Colonic mucosa (tissue), 4 donors: Measurements from ENCODE around the gene GNAQ. TPM values are rescaled to one million over a fixed set of nuclear protein-coding genes. Genes with fewer than 3 reads are reported as not detected.

ENCODE experiments used
- DNase-seq: peaks from one replicate; pipeline ENCODE4 v3.0.0-alpha.2; 2020
- H3K27ac ChIP-seq: fragments of 200-600 bp; one replicate; pipeline ENCODE4 v1.8.0; 2021
- H3K27me3 ChIP-seq: fragments of 200-600 bp; one replicate; pipeline ENCODE4 v1.8.0; 2021
- H3K36me3 ChIP-seq: fragments of 200-600 bp; one replicate; pipeline ENCODE4 v1.8.0; 2021
- H3K4me1 ChIP-seq: fragments of 200-600 bp; one replicate; pipeline ENCODE4 v1.8.0; 2021; ENCODE audit warnings: mild to moderate bottlenecking
- H3K4me3 ChIP-seq: fragments of 200-600 bp; one replicate; pipeline ENCODE4 v1.8.0; 2021
- H3K9ac ChIP-seq, 2 donors: one replicate each; pipeline ENCODE4 v1.7.0; 2013; ENCODE audit warnings: control low read depth in 2 of 2, low read depth in 2 of 2, low read length in 2 of 2
- H3K9me3 ChIP-seq: fragments of 200-600 bp; one replicate; pipeline ENCODE4 v1.8.0; 2021
- intact Hi-C: fragments of 100-400 bp; cut with DNase I; formaldehyde crosslinking; loops from one replicate; pipeline ENCODE4 v1.14.1; 2022
- total RNA-seq, 2 donors: library from RNA; stranded (reverse); fragmentation: NEBNext Ultra II Directional in 1 of 2; extraction: Animal tissue kit (Norgen Biotek cat#: 25700) in 1 of 2; gene quantifications; one replicate each; pipeline ENCODE4 v1.2.1, GENCODE V29; 2021
- TF ChIP-seq, protein P1 (sequence below): fragments of 200-600 bp; IDR thresholded peaks from one replicate; pipeline ENCODE4 v1.8.0; 2022; ENCODE audit warnings: antibody characterized with exemption, mild to moderate bottlenecking
- donor health status: healthy.
- donor health status: DM: no; HTN: no; CAD: no.
- donor health status: DM: no; HTN: no; CAD: no.

Gene GNAQ
- total RNA-seq, 2 donors from 2014 or later: 75.6 to 105 TPM

DNA sequence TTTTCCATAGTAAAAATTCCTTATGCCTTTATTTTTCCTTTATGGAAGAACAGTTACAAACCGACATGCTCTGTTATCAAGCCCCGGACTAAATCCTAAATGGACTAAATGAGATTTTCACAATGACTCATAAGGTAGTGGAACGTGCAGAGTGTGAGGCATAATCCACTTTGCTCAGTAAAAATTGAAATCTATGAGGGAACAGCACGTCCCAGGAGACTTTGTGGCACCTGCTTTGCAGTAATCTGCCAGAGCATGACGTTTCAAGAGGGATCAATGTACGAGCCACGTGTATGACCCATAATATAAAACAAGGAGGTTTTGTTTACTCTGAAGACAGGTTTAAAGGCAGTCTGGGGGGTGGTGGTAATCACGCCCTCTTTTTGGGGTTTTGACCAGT lies 299.7 kb downstream of the GNAQ start:
- Histone ChIP-seq H3K27ac (no peak overlapping the region), H3K9ac (no peak overlapping the region), H3K9me3 (no peaks in the 10 kb centered on the region), H3K4me1 (no peaks in the 10 kb centered on the region), H3K4me3 (no peak overlapping the region), H3K27me3 (no peaks in the 10 kb centered on the region), H3K36me3 (no peaks in the 10 kb centered on the region)
- intact Hi-C loops: no loop called here
- TF ChIP-seq, protein P1, sequence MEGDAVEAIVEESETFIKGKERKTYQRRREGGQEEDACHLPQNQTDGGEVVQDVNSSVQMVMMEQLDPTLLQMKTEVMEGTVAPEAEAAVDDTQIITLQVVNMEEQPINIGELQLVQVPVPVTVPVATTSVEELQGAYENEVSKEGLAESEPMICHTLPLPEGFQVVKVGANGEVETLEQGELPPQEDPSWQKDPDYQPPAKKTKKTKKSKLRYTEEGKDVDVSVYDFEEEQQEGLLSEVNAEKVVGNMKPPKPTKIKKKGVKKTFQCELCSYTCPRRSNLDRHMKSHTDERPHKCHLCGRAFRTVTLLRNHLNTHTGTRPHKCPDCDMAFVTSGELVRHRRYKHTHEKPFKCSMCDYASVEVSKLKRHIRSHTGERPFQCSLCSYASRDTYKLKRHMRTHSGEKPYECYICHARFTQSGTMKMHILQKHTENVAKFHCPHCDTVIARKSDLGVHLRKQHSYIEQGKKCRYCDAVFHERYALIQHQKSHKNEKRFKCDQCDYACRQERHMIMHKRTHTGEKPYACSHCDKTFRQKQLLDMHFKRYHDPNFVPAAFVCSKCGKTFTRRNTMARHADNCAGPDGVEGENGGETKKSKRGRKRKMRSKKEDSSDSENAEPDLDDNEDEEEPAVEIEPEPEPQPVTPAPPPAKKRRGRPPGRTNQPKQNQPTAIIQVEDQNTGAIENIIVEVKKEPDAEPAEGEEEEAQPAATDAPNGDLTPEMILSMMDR: no peak
- DNase-seq: no peak

DNA sequence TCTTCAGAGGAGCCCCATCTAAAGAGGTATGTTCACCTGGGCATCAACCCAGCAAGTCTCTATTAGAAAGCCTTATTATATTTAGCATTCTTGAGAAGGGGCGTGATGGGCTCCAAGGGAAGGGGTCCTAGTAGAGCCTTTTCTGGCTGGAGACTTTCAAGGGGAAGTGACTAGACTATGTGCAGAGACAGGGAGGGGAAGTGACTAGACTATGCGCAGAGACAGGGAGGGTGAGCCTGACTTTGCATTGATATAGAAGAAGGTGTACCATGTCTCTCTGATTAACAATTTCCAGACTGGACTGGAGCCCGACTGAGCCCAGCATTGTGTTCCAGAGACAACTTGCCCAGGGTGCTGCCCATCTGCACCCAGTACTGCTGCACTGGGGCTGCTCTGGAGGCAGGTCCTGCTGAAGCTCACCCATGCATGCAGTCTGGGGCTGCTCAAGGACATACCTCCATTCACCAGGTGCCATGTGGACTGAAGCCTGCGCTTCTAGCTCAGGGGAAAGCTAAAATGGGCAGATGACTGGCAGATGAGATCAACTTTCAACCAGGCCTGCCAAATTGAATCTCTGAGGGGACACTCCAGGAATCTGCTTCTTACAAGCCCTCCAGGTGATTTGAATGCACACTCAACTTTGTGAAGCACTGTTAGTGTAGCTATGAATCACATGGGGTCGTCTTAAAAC lies 300.5 kb downstream of the GNAQ start:
- Histone ChIP-seq H3K4me3 (no peak overlapping the region), H3K36me3 (no peaks in the 10 kb centered on the region), H3K27ac (no peak overlapping the region), H3K27me3 (no peaks in the 10 kb centered on the region), H3K9ac (no peak overlapping the region), H3K9me3 (no peaks in the 10 kb centered on the region), H3K4me1 (no peaks in the 10 kb centered on the region)
- TF ChIP-seq, protein P1: no peak
- no peak for DNase-seq
- intact Hi-C loops: no loop called here

DNA sequence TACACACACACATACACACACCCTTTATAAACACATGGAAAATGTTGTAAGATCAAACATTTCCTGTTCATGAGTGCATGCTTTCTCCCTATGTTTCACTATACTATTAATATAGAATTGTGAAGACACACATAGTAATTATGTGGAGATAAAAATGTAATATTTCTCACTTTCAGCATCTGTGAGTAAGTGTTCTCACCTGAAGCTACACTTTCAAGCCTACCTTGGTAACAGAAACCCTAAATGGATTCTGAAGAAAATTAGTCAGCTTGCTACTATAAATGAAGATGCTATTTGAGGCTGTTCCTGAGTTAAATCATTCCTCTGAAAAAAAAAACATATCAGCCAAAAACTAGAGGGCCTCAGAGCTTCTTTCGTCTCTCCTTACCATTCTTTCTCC lies 302.4 kb downstream of the GNAQ start:
- H3K36me3 ChIP-seq: no peaks in the 10 kb centered on the region
- no peaks in the 10 kb centered on the region for H3K27me3 ChIP-seq
- H3K9ac ChIP-seq: no peak overlapping the region
- H3K4me1 ChIP-seq: no peaks in the 10 kb centered on the region
- no peak overlapping the region for H3K4me3 ChIP-seq
- H3K27ac ChIP-seq: no peak overlapping the region
- intact Hi-C loops: no loop called here
- H3K9me3 ChIP-seq: no peaks in the 10 kb centered on the region
- TF ChIP-seq, protein P1: no peak
- no peak for DNase-seq

DNA sequence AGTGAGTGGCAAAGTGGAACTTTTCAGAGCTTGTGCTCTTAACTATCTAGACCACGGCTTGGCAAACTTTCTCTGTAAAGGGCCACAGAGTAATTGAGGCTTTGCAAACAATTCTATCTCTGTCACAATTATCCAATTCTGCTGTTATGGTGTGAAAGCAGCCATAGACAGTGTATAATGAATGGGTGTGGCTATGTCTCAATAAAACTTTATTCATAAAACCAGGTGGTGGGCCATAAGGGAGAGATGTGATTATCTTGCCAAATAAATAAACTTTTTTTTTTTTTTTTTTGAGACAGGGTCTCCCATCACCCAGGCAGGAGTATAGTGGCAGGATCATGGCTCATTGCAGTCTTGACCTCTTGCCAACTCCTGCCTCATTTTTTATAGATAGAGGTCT lies 304.8 kb downstream of the GNAQ start:
- Histone ChIP-seq H3K27me3 (no peaks in the 10 kb centered on the region), H3K9me3 (no peaks in the 10 kb centered on the region), H3K36me3 (no peaks in the 10 kb centered on the region), H3K27ac (no peak overlapping the region), H3K9ac (no peak overlapping the region), H3K4me3 (no peak overlapping the region), H3K4me1 (no peaks in the 10 kb centered on the region)
- intact Hi-C loops: no loop called here
- no peak for DNase-seq
- TF ChIP-seq, protein P1: no peak

DNA sequence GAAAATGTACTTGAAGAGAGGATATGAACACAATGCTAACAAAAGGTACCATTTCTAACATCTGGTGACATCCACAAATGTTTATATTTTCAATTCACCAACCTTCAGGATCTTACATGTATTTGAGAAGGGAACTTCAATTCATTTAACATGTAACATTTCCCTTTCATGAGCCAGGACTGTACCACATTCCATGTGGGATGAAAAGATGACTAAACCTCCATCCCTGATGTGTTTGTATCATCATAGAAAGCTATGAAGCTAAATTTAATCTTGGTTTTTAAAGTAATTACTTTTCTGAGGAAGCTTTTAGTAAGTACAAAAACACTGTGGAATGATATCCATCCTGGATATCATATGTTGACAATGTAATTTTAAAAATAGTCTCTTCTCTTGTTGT lies 305.3 kb downstream of the GNAQ start:
- no peak overlapping the region for H3K9ac ChIP-seq
- no peak for DNase-seq
- H3K27ac ChIP-seq: no peak overlapping the region
- TF ChIP-seq, protein P1: no peak
- H3K4me1 ChIP-seq: no peaks in the 10 kb centered on the region
- intact Hi-C loops: no loop called here
- no peaks in the 10 kb centered on the region for H3K27me3 ChIP-seq
- H3K4me3 ChIP-seq: no peak overlapping the region
- H3K36me3 ChIP-seq: no peaks in the 10 kb centered on the region
- no peaks in the 10 kb centered on the region for H3K9me3 ChIP-seq
